ENCODE results near the gene EGR1.

Gene EGR1

DNA sequence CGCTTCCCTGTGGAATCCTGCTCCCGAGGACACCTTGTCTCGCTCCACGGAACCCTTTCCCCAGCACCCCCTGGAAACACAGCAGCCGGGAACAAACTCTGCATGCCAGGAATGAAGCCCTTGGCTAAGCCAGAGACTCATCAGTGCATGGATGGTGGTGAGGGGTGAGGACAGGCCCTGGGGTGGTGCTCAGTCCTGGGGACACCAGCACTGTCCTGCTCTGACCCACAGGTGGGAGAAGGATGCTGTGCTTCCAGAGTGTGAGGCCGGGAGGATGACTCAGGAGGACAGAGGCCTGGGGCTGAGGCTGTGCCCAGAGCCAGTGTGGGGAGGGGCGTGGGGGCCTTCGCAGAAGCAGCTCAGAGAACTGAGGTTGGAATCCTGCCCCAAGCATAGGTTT is 11.2 kb upstream of the EGR1 start:
- TF ChIP-seq, protein P1, sequence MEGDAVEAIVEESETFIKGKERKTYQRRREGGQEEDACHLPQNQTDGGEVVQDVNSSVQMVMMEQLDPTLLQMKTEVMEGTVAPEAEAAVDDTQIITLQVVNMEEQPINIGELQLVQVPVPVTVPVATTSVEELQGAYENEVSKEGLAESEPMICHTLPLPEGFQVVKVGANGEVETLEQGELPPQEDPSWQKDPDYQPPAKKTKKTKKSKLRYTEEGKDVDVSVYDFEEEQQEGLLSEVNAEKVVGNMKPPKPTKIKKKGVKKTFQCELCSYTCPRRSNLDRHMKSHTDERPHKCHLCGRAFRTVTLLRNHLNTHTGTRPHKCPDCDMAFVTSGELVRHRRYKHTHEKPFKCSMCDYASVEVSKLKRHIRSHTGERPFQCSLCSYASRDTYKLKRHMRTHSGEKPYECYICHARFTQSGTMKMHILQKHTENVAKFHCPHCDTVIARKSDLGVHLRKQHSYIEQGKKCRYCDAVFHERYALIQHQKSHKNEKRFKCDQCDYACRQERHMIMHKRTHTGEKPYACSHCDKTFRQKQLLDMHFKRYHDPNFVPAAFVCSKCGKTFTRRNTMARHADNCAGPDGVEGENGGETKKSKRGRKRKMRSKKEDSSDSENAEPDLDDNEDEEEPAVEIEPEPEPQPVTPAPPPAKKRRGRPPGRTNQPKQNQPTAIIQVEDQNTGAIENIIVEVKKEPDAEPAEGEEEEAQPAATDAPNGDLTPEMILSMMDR (IDR thresholded peaks at IDR 0.05; ENCODE audit: low read length, missing control alignments) = no peak
- DNase-seq (ENCODE audit: low read depth) = no peak
- no peak overlapping the region for H3K4me3 ChIP-seq (replicated peaks; ENCODE audit: low read depth, low read length)

DNA sequence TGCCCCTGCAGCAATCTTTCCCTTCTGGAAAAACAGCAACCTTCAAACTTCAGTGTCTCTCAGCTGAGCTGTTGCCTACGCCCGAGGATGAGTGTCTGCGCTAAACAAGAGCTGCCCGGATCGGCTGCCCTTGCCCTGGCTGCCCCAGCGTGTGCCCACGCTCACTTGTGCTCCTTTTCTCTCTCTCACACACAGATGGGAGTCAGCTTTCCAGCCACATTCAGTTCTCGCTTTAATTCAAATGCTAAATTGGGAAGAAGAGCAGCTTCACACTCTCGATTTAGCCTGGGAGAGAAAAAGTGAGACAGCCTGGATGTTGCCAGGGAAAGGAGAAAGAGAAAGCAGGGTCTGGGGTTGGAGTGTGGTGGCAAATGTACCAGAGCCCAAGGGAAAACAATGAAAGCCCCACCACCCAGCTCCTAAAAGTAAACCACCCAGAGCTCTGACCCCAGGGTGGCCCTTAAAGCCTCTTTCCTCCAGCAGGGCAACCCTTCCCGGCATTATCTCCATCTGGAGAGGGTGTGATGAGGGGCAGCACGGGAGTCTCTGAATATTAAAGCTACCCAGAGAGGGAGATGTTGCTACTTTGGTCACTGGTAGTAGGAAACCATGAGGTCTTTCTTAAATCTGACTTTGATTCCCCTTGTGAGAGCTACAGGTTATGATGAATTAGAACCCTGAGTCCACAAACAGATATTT is 9.9 kb upstream of the EGR1 start:
- no peak overlapping the region for H3K4me3 ChIP-seq (replicated peaks; ENCODE audit: low read depth, low read length)
- no peak for DNase-seq (ENCODE audit: low read depth)
- TF ChIP-seq, protein P1 (IDR thresholded peaks at IDR 0.05; ENCODE audit: low read length, missing control alignments) = no peak

DNA sequence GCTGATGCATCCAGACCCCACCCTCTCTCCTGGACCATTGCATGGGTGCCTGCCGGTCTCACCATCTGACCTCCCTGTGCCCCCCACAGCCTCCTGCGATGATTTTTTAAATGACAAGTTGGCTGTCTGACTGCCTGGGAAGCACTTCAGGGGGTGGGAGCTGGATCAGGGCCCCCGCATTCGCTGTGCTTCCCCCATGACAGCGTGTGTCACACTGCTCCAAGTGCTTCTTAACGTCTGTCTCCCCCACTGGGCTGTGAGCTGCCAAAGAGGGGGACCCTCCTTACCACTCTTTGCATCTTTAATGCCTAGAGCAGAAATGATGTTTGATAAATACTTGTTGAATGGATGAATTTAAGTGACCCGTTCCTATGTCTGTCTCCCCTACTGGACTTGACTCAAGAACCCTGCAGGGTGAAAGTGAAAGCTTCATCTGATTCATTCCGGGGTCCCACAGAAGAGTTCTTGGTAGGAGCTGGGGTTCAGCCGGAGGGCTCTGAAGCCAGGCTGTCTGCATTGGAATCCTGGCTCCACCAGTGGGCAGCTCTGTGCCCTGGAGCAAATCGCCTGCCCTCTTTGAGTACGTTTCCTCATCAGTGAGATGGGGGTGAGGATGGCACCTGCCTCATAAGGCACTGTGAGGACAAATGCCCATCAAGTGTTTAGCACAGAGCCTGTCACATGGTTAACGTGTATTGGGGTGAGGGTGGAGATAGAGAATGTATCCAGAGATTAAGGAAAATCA is 7.6 kb upstream of the EGR1 start:
- DNase-seq (ENCODE audit: low read depth) = no peak
- H3K4me3 ChIP-seq (replicated peaks; ENCODE audit: low read depth, low read length) = no peak overlapping the region
- TF ChIP-seq, protein P1 (IDR thresholded peaks at IDR 0.05; ENCODE audit: low read length, missing control alignments) = no peak

DNA sequence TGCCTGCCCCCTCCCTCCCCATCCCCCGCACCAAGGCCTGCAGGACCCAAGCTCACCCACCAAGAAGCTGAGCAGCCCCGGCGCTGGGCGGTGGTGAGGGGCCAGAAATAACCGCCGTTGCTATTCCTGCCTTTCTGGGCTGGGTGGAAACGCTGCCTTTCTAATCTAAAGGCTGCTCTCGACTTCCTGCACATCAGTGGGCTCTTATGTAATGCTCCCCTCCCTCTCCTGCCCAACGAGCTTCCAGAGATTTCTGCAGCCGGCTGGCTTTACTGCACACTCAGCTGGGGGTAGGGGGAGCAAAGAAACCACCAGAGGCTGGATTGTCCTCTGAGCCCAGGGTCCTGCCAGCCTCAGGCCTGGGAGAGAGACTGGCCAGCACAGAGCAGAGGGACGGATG is 6.9 kb upstream of the EGR1 start:
- H3K4me3 ChIP-seq (replicated peaks; ENCODE audit: low read depth, low read length) = no peak overlapping the region
- peak; percentile 51 for DNase-seq (ENCODE audit: low read depth)
- TF ChIP-seq, protein P1 (IDR thresholded peaks at IDR 0.05; ENCODE audit: low read length, missing control alignments) = no peak

DNA sequence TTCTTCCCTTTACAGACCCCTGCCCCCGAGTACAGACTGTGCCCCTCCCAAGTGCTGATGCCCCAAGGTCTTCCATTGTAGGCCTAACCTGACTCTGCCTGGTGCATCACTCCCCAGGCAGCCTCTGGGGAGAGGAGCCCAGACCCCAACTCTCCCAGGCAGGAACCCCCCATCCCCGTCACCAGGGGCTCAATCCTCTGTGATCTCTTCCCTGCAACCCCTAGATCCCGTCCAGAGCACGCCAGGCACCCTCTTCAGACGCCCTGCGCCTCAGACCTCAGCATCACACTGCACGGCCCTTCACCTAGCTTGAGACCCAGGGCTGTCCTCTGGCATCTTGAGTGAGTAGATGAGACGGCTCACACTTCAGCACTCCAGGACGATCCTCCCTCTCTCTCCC is 6.4 kb upstream of the EGR1 start:
- no peak for DNase-seq (ENCODE audit: low read depth)
- H3K4me3 ChIP-seq (replicated peaks; ENCODE audit: low read depth, low read length) = no peak overlapping the region
- TF ChIP-seq, protein P1 (IDR thresholded peaks at IDR 0.05; ENCODE audit: low read length, missing control alignments) = no peak

DNA sequence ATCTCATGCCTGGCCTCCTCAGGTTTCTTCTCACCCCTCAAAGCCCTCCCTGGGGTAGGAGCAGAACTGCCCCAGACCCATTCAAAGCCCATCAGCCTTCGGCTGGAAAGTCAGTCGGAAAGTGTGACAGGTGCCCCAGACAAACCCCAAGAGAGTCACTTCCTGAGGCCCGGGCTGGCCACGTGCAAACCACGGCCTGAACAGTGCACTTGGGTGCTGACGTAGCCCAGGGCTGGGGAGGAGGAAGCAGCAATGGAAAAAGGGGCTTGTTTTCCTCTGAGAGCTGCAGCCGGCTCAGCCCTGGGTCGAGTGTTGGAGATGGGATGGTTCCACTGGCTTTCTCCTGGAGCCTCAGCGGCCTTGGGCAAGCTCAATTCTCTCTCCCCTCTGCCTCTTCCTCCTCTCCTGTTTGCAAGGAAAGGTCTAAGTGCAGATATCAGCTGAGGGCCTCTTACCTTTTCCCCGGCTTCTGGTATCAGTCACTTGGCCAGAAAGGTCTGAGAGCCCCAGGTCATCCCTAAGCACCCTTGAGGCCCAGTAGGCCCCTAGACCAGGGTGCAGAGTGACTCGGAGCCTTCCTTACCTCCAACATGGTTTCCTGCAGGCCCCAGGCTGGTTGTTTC is 5.9 kb upstream of the EGR1 start:
- TF ChIP-seq, protein P1 (IDR thresholded peaks at IDR 0.05; ENCODE audit: low read length, missing control alignments) = no peak
- H3K4me3 ChIP-seq (replicated peaks; ENCODE audit: low read depth, low read length) = no peak overlapping the region
- DNase-seq (ENCODE audit: low read depth) = no peak
